Tibial artery (tissue), 4 donors: Measurements from ENCODE around the gene OMP.

ENCODE experiments used
- DNase-seq, 2 donors: peaks; one replicate each; pipeline ENCODE4 v3.0.0-alpha.2; 2019
- H3K27ac ChIP-seq, 2 donors: fragments of 200-600 bp; sonication (generic) in 1 of 2; 1 replicate in 1 of 2; 2 replicates in 1 of 2; pipeline ENCODE4 v1.5.1; 2018 to 2019; ENCODE audit warnings: mild to moderate bottlenecking in 1 of 2
- H3K27me3 ChIP-seq, 2 donors: fragments of 200-600 bp; sonication (generic) in 1 of 2; one replicate each; pipeline versions ENCODE4 v1.5.1 to v1.6.0; 2016 to 2019
- H3K36me3 ChIP-seq, 3 donors: fragments of 200-600 bp; sonication (generic) in 2 of 3; one replicate each; pipeline ENCODE4 v1.5.1; 2016 to 2019; ENCODE audit warnings: mild to moderate bottlenecking in 2 of 3
- H3K4me1 ChIP-seq, 4 donors: fragments of 200-600 bp; sonication (generic) in 2 of 4; 1 replicate in 3 of 4; 2 replicates in 1 of 4; pipeline ENCODE4 v1.5.1; 2016 to 2019
- H3K4me3 ChIP-seq, 2 donors: fragments of 200-600 bp; sonication (generic) in 1 of 2; 1 replicate in 1 of 2; 2 replicates in 1 of 2; pipeline ENCODE4 v1.5.1; 2018 to 2019; ENCODE audit warnings: mild to moderate bottlenecking in 2 of 2
- H3K9me3 ChIP-seq, 3 donors: fragments of 200-600 bp; sonication (generic) in 1 of 3; one replicate each; pipeline ENCODE4 v1.5.1; 2016 to 2019
- intact Hi-C: fragments of 100-400 bp; cut with DNase I; formaldehyde crosslinking; loops from one replicate; pipeline ENCODE4 v1.15.0; 2023; ENCODE audit warnings: low total_unique reads
- TF ChIP-seq, protein P1 (sequence below), 2 experiments: fragments of 200-600 bp in 1 of 2; fragments of 450-650 bp in 1 of 2; IDR thresholded peaks; one replicate each; pipeline ENCODE4 v1.5.1; 2017 to 2019; ENCODE audit warnings: antibody characterized with exemption in 2 of 2, mild to moderate bottlenecking in 1 of 2, moderate library complexity in 1 of 2

OMP gene

DNA sequence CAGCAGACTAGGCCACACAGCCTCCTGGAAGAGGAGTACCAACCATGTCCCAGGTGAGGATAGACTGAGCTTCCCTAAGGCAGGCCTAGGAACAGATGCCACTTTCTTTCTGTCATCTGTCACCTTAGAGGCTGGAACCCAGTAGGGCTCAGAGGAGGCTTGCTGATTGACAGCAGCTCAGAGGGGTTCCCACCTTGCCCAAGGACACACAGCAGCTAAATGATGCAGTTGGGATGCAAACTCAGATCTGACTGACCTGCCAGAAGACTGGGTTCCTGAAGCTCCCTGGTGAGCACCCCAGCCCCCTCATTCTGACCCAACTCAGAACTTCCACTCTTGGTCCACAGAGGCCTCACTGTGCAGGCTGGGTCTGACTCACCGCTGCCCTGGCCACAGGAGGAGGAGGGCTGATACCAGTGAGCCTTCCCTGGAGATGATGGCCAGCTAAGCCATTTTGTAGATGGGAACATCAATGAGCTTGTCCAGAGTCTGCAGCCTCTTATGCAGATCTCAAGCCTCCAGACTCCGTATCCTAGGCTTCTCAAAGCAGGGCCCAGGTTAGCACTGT is 21.9 kb upstream of the OMP start:
- no peaks in the 10 kb centered on the region for H3K9me3 ChIP-seq
- no peaks in the 10 kb centered on the region for H3K36me3 ChIP-seq
- no peak overlapping the region for H3K4me3 ChIP-seq
- DNase-seq, result peak in 1 of 2 donors; percentile 16
- TF ChIP-seq, protein P1, sequence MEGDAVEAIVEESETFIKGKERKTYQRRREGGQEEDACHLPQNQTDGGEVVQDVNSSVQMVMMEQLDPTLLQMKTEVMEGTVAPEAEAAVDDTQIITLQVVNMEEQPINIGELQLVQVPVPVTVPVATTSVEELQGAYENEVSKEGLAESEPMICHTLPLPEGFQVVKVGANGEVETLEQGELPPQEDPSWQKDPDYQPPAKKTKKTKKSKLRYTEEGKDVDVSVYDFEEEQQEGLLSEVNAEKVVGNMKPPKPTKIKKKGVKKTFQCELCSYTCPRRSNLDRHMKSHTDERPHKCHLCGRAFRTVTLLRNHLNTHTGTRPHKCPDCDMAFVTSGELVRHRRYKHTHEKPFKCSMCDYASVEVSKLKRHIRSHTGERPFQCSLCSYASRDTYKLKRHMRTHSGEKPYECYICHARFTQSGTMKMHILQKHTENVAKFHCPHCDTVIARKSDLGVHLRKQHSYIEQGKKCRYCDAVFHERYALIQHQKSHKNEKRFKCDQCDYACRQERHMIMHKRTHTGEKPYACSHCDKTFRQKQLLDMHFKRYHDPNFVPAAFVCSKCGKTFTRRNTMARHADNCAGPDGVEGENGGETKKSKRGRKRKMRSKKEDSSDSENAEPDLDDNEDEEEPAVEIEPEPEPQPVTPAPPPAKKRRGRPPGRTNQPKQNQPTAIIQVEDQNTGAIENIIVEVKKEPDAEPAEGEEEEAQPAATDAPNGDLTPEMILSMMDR (IDR thresholded peaks at IDR 0.05), result no peak
- intact Hi-C loops, result no loop called here
- no peaks in the 10 kb centered on the region for H3K27me3 ChIP-seq
- no peak overlapping the region for H3K27ac ChIP-seq
- peaks cover 0 to 10% (median 5%) of the 10 kb centered on the region in 4 donors for H3K4me1 ChIP-seq

DNA sequence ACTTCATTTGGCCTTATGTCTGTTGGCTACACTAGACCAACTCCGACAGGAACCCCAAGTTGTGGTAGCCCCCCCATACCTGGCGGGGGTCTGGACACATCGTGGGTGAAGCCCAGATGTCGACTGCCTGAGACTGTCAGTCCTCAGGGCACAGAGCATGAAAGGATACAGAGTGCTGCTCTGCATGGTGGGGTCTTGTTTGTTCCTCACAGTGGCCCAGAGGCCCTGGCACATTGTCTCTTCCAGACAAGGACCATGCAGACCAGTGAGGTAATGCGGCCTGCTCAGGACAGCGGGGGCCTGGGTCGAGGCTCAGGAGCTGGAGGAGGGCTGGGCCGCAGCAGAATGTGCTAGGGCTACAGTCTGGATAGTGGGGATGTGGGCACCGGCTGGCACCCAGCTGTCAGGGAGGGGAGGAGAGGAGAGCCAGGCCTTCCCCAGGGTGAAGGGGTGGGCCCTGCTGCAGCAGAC is 21.2 kb upstream of the OMP start:
- Histone ChIP-seq H3K27me3 (no peaks in the 10 kb centered on the region), H3K4me3 (no peak overlapping the region), H3K9me3 (no peaks in the 10 kb centered on the region), H3K36me3 (no peaks in the 10 kb centered on the region), H3K27ac (no peak overlapping the region), H3K4me1 (peaks cover 0 to 10% (median 5%) of the 10 kb centered on the region in 4 donors)
- intact Hi-C loops, result no loop called here
- TF ChIP-seq, protein P1 (IDR thresholded peaks at IDR 0.05), result no peak
- DNase-seq, result peak in 1 of 2 donors; percentile 60

DNA sequence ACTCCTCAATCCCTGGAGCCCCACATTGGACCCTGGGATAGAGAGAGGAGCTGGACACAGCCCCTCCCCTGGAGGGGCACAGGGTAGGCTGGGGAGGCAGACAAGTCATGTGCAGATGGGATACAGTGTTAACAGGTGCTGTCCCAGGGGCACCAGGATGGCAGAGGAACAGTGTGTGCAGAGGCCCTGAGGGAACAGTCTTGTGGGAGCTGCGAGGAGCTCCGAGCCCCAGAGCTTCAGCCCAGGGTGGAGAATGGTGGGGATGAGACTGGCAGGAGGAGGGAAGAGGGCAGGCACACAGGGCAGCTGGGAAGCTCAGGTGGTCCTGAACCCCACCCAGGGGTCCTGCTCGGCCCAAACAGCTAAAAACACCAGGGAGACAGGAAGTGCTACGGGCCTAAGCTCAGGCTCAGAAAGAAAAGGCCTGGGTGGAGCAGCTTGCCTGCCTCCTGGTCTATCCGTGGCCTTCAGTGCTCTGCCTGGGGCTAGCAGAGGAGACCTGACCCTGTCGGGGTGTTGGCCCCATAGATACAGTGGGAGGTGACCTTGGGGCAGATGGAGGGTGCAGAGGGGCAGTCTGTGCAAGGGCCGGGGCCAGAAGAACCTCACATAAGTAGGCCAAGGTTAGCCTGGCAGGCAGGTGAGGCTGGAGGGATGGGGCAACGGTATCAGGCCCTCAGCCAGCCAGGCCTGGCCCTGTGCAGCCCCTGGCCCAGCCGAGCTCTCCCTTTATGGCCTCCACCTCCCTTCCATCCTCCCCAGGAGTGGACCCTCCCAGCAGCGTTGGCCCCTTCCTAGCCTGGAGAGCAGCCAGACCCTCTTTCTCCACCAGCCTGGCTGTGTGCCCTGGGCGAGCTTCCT is 20.4 kb upstream of the OMP start:
- H3K36me3 ChIP-seq, result no peaks in the 10 kb centered on the region
- intact Hi-C loops, result no loop called here
- DNase-seq, result peak in 1 of 2 donors; percentile 59
- H3K27me3 ChIP-seq, result no peaks in the 10 kb centered on the region
- TF ChIP-seq, protein P1 (IDR thresholded peaks at IDR 0.05), result no peak
- H3K27ac ChIP-seq, result peak overlapping the region in 1 of 2 donors; percentile 35
- H3K4me3 ChIP-seq, result no peak overlapping the region
- H3K9me3 ChIP-seq, result no peaks in the 10 kb centered on the region
- H3K4me1 ChIP-seq, result peaks cover 0 to 10% (median 5%) of the 10 kb centered on the region in 4 donors

DNA sequence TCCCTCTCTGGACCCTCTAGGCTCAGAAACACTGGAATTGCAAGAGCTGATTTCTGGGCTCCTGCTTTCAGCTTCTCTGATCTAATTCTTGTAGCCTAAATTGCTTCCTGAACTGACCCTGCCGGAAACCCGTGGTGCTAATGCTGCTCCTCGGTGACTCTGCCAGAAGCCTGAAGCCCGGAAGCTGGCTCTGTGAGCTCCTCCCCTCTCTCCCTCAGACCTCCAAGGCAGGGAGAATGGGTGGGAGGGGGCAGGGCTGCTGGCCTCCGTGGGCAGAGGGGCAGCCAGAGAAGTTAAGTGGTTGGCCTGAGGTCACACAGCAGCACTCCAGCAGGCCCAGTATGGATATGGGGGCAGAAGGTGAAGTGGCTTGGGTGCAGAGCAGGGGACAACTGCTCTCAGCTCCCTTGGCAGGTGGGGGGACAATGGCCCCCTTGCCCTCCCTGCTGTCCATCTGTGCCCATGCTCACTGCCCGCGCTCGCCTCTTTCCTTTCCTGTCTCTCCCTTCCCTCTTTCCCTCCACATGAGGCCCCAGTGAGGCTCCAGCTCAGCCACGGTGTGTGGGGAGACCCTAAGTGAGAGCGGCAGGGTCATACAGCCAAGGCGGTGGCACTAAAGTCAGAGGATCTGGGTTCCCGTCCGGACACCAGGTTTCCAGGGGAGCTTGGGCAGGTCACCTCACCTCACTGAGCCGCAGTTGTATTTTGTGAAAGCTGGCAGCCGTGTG is 19.6 kb upstream of the OMP start:
- TF ChIP-seq, protein P1 (IDR thresholded peaks at IDR 0.05), result no peak
- no peaks in the 10 kb centered on the region for H3K9me3 ChIP-seq
- DNase-seq, result peak; percentile 71
- peaks cover 0 to 10% (median 5%) of the 10 kb centered on the region in 4 donors for H3K4me1 ChIP-seq
- no peak overlapping the region for H3K4me3 ChIP-seq
- intact Hi-C loops, result no loop called here
- no peaks in the 10 kb centered on the region for H3K36me3 ChIP-seq
- H3K27ac ChIP-seq, result peak overlapping the region in 1 of 2 donors; percentile 35
- H3K27me3 ChIP-seq, result no peaks in the 10 kb centered on the region

DNA sequence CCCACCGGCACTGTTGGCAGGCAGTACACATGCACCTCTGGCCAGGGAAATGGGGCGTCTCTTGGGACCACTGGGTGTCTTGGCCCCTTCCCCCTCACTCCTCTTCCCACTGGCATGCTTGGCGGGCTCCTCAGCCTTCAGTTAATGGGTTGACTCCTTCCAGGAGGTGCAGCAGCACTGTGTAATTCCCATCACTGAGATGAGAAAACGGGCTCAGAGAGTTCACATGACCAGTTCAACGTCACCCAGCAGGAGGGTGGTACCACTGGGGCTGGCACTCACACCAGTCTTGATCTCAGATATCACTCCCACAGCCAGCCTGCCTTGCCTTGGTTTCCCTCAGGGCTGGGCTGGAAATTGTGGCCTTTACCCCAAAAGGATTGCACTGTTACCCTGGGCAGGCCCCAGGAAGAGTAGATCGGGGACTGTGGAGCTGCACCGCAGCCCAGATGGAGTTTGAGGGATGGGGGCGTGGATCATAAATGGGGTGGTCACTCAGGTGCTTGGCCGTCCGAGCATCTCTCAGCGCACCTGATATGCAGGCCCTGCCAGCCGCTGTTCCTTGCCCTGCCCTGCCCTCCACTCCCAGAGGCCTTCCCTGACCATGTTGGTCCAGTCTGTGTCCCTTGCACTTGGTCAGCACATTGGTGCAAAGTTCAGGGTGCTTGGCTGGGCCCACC is 18.9 kb upstream of the OMP start:
- Histone ChIP-seq H3K36me3 (no peaks in the 10 kb centered on the region), H3K4me1 (peaks cover 0 to 10% (median 5%) of the 10 kb centered on the region in 4 donors), H3K4me3 (no peak overlapping the region), H3K27ac (no peak overlapping the region), H3K9me3 (no peaks in the 10 kb centered on the region), H3K27me3 (no peaks in the 10 kb centered on the region)
- intact Hi-C loops, result no loop called here
- TF ChIP-seq, protein P1 (IDR thresholded peaks at IDR 0.05), result no peak
- DNase-seq, result peak; percentile 14 to 51
